Loucy (cell line): Measurements from ENCODE around the gene EMC10.

ENCODE experiments used
- CTCF ChIP-seq: fragments of 200-600 bp; sonication (generic); conservative IDR thresholded peaks from 2 replicates; pipeline ENCODE4 v1.5.1; 2014; ENCODE audit warnings: mild to moderate bottlenecking, antibody characterized with exemption, low read length
- EZH2phosphoT487 ChIP-seq: fragments of 200-600 bp; IDR thresholded peaks from 2 replicates; pipeline ENCODE4 v1.6.1; 2018; ENCODE audit warnings: antibody characterized with exemption, mild to moderate bottlenecking, moderate library complexity, borderline replicate concordance

GRCh38 chr19:50435627-50436026, 40.7 kb upstream of the EMC10 start:
- TF ChIP-seq CTCF (no peak), EZH2phosphoT487 (no peak)
